ENCODE measurements around the gene MRGPRF. TPM values are rescaled to one million over a fixed set of nuclear protein-coding genes. Genes with fewer than 3 reads are reported as not detected.
A peak's percentile ranks its signal among the peaks of the same experiment; 100 is the strongest.

The MRGPRF gene
- total RNA-seq, 2 experiments from 2014 or later = not detected

DNA sequence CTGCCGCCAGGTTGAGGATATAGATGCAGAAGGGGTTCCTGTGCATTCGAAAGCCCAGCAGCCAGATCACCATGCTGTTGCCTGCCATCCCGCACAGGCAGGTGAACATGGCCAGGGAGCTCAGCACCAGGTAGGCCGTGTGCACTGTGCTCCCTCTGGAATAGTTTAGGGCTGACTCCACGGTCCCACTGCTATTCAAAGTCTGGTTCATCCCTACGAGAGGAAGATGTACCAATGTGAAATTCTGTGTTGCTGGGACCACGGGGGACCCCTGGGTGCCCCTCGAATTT is 32.3 kb downstream of the MRGPRF start, which contains the start of gene MRGPRD:
Gene MRGPRD, minus strand, starts transcription at position 211 of the 290 bp plus-strand sequence. Its CDS starts 0 bp downstream, at position 211.
- no peak within 1 kb of the TSS for H3K4me3 Mint-ChIP-seq
- Histone ChIP-seq H3K36me3 (ENCODE audit: insufficient read depth, low read length) (no peaks in the 10 kb centered on the region), H3K27me3 (ENCODE audit: control insufficient read depth in 1 of 2, insufficient read depth in 2 of 2, low read length in 2 of 2) (no peaks in the 10 kb centered on the region), H3K4me3 (ENCODE audit: low read length) (no peak within 1 kb of the TSS), H3K27ac (ENCODE audit: low read depth in 1 of 2, low read length in 2 of 2) (no peak within 1 kb of the TSS), H3K9me3 (ENCODE audit: control insufficient read depth in 1 of 2, insufficient read depth in 1 of 2, low read length in 2 of 2) (no peaks in the 10 kb centered on the region), H3K4me1 (ENCODE audit: insufficient read depth, low read length) (no peaks in the 10 kb centered on the region)
- H3K27me3 Mint-ChIP-seq = peaks cover 13% of the 10 kb centered on the region
- peaks cover 6% of the 10 kb centered on the region for H3K9me3 Mint-ChIP-seq
- ATAC-seq (ENCODE audit: poor library complexity) (no peak), DNase-seq (no peak)
- intact Hi-C loops (cut with DNase I, micrococcal nuclease) = no loop called here
- H3K27ac Mint-ChIP-seq = no peak within 1 kb of the TSS
- H3K4me1 Mint-ChIP-seq (ENCODE audit: low read depth) = no peaks in the 10 kb centered on the region
- no peak for TF ChIP-seq CTCF (IDR thresholded peaks at IDR 0.05)
- POLR2A ChIA-PET = no interaction called here
- H3K36me3 Mint-ChIP-seq (ENCODE audit: low read depth) = no peaks in the 10 kb centered on the region
- CTCF ChIA-PET = interaction anchor here (0.9 kb wide), 1 partner anchor 11 kb away, joined by 3 read pairs; no protein-coding TSS in a partner anchor

DNA sequence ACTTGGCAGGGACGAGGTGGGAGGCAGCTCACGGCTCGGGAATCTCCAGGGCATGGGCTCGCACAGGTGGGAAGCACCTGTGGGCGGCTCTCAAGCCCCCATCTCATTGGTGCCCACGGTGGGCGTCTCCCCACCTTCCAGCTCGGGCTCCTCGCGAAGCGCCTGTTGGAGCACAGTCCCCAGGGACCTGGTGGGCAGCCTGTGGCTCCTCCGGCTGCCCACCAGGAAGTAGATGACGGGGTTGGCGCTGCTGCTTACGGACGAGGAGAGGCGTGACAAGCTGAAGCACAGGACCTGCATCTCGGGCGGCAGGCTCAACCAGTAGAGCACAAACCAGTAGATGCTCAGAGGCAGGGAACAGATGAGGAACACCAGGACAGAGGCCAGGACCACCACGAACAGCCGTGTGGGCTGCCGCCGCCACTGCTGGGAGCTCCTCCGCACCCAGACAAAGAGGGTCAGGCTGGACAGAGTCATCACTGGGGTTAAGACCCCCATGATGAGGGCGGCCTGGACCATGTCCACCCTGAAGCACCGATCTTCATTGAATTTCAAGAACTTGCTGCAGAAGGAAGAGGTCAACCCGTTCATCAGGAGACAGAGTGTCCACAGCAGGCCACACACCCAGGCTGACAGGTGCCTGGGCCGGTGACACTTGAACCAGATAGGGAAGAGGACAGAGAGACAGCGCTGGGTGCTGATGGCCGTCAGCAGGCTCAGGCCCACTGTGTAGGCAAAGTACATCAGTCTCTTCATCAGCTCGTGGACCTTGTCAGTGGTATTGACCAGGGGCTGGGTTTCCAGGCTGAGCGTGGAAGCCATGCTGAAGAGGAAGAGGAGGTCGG is 32.9 kb downstream of the MRGPRF start:
- Mint-ChIP-seq H3K27me3 (peaks cover 13% of the 10 kb centered on the region), H3K27ac (no peak overlapping the region), H3K9me3 (peaks cover 6% of the 10 kb centered on the region), H3K36me3 (ENCODE audit: low read depth) (no peaks in the 10 kb centered on the region), H3K4me3 (no peak overlapping the region), H3K4me1 (ENCODE audit: low read depth) (no peaks in the 10 kb centered on the region)
- POLR2A ChIA-PET = no interaction called here
- no peak for ATAC-seq (ENCODE audit: poor library complexity)
- no peaks in the 10 kb centered on the region for H3K4me1 ChIP-seq (ENCODE audit: insufficient read depth, low read length)
- no peaks in the 10 kb centered on the region for H3K9me3 ChIP-seq (ENCODE audit: control insufficient read depth in 1 of 2, insufficient read depth in 1 of 2, low read length in 2 of 2)
- no peak overlapping the region for H3K27ac ChIP-seq (ENCODE audit: low read depth in 1 of 2, low read length in 2 of 2)
- peak in 1 of 14 experiments; percentile 26 for DNase-seq
- H3K27me3 ChIP-seq (ENCODE audit: control insufficient read depth in 1 of 2, insufficient read depth in 2 of 2, low read length in 2 of 2) = no peaks in the 10 kb centered on the region
- CTCF ChIA-PET = interaction anchor here (0.9 kb wide), 1 partner anchor 10 kb away, joined by 3 read pairs; no protein-coding TSS in a partner anchor
- no peak for TF ChIP-seq CTCF (IDR thresholded peaks at IDR 0.05)
- intact Hi-C loops (cut with DNase I, micrococcal nuclease) = no loop called here
- H3K4me3 ChIP-seq (ENCODE audit: low read length) = no peak overlapping the region
- no peaks in the 10 kb centered on the region for H3K36me3 ChIP-seq (ENCODE audit: insufficient read depth, low read length)

- ChIA-PET CTCF (no interaction called here), POLR2A (no interaction called here)
- Histone ChIP-seq H3K36me3 (ENCODE audit: insufficient read depth, low read length) (no peaks in the 10 kb centered on the region), H3K27me3 (ENCODE audit: control insufficient read depth in 1 of 2, insufficient read depth in 2 of 2, low read length in 2 of 2) (no peaks in the 10 kb centered on the region), H3K27ac (ENCODE audit: low read depth in 1 of 2, low read length in 2 of 2) (no peak overlapping the region), H3K4me1 (ENCODE audit: insufficient read depth, low read length) (no peaks in the 10 kb centered on the region), H3K4me3 (ENCODE audit: low read length) (no peak overlapping the region), H3K9me3 (ENCODE audit: control insufficient read depth in 1 of 2, insufficient read depth in 1 of 2, low read length in 2 of 2) (no peaks in the 10 kb centered on the region)
- H3K36me3 Mint-ChIP-seq (ENCODE audit: low read depth) = no peaks in the 10 kb centered on the region
- H3K4me3 Mint-ChIP-seq = no peak overlapping the region
- H3K27me3 Mint-ChIP-seq = peaks cover 11% of the 10 kb centered on the region
- H3K4me1 Mint-ChIP-seq (ENCODE audit: low read depth) = no peaks in the 10 kb centered on the region
- no peak overlapping the region for H3K27ac Mint-ChIP-seq
- no peak for TF ChIP-seq CTCF (IDR thresholded peaks at IDR 0.05)
- intact Hi-C loops (cut with DNase I, micrococcal nuclease) = no loop called here
- no peak for ATAC-seq (ENCODE audit: poor library complexity)
- H3K9me3 Mint-ChIP-seq = peaks cover 6% of the 10 kb centered on the region
- no peak for DNase-seq
These were observed 34.0 kb downstream of the MRGPRF start for GRCh38 chr11:68978931-68979594.
